HG03575 (cell line): Measurements from ENCODE around the gene SIRPB1.
"Not testable (repeated sequence)": the region's sequence is repeated elsewhere in the genome, so short reads cannot be mapped to it uniquely, and the experiment has no call there.

Experiments used
- ATAC-seq: cut with Tn5 transposase; IDR thresholded peaks from one replicate; pipeline ENCODE4 v1.9.1; 2021; ENCODE audit not compliant: unreplicated experiment, insufficient number of reproducible peaks, low FRiP score; ENCODE audit errors: extremely low read depth

SIRPB1 gene

DNA sequence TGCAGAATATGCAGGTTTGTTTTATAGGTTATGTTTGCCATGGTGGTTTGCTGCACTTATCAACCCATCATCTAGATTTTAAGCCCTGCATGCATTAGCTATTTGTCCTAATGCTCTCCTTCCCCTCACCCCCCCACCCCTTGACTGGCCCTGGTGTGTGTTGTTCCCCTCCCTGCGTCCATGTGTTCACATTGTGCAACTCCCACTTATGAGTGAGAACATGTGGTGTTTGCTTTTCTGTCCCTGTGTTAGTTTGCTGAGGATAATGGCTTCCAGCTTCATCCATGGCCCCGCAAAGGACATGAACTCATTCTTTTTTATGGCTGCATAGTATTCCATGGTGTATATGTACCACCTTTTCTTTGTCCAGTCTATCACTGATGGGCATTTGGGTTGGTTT lies 18.8 kb upstream of the SIRPB1 start:
- not testable (repeated sequence) for ATAC-seq

- no peak for ATAC-seq
Measured at GRCh38 chr20:1637755-1638154, 17.9 kb upstream of the SIRPB1 start.

- no peak for ATAC-seq
Measured at GRCh38 chr20:1637226-1637625, 17.4 kb upstream of the SIRPB1 start.

- no peak for ATAC-seq
Measured at GRCh38 chr20:1636621-1637020, 16.8 kb upstream of the SIRPB1 start.

DNA sequence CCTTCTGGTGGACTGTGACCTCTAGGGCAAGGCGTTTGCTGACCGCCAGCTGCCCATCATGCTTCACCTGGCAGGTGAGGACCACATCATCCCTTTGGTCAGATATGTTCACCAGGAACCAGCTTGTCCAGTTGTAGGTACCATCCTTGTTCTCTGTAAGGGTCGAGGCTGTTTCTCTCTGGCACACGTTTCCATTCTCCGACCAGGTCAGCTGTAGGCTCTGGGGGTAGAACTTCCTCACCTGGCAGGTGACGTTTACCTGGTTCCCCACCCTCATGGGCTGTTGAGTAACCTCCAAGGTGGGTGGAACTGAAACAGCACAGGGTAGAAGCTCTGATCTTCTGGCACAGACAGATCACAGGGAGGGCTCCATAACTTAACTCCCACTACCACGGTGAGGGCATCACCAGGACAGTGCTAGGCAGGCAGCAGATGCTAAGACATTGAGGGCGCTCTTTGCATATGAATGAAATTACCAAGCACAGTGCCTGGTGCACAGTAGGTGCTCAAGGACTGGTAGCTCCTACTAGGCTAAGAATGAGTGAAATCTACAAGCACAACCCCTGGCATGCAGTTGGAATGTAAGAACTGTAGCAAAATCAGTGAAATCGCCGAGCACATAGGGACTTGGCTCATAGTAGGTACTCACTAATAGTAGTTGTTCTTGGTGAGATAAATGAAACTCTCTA lies 15.6 kb upstream of the SIRPB1 start:
- no peak for ATAC-seq

DNA sequence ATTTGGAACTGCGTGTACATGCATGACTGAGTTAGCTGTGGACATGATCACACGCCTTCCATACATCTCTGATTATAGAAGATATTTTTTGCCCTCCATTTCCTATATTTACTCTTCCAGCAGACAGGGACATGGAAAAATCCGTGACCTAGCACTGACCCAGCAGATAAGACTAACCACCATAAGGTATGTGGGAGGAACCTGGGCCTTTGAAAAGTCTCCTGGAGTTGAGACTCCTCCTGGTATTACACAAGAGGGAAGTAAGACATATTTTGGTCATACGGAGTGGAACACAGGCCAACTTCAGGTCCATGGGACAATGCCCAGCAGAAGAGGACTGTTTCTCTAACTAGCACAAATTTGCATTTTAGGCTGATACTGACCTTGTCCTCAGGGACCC lies 13.7 kb upstream of the SIRPB1 start:
- no peak for ATAC-seq

- no peak for ATAC-seq
Measured at GRCh38 chr20:1632178-1632577, 12.4 kb upstream of the SIRPB1 start.

DNA sequence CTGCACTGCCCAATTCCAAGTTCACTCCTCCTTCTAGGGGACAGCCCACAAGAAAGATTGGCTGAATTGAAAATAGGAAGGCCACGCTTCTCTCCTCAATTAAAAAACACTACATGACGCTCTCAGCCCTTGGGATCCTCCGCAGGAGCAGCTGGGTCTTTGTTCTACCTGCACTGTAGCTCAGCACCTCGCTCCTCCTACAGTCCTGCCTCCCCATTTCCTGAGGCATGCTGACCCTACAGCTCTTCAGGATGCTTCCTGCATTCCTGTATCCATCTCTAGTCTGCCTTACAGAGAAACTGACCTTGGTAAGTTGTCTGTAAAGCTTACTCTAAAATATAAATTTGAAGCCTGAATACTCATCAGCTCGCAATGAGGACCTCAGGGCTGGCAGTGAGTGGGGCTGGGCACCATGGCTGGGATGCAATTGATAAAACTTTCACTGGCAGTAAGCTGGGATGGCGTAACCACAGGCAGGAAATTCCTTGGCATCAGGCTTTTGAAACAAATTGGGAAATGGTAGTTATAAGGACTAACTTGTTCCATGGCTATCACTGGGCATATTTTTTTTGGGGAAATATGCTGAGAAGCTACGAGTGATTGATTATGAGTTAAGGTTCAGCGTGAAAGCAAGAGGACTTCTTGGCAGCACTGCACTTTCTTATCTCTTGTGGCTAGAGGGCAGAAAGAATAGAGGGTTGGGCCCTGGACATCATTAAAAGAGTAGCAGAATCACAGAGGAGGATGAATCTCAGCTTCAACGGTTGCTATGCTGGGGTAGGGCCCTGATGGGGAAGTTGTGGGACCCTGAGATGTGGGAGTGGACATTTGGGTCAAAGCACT lies 11.7 kb upstream of the SIRPB1 start:
- no peak for ATAC-seq

- no peak for ATAC-seq
Measured at GRCh38 chr20:1630186-1630585, 10.4 kb upstream of the SIRPB1 start.

DNA sequence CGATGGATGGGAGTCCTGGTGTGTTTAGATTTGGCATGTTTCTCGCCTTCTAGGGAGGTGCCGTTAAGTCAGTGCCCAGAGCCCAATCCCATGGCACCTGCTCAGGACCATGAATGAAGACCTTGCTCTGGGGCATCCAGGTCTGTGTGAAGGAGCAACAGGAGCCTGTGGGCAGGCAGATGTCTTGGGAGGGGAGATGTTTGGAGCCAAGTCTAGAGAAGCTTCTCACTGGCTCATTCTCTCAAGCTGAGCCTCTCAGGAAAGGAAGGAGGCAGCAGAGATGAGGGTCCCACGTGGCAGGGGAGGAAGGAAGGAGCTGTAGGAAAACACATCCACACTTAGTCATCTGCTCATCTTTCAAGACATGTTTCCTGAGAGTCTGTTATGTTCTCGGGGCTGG lies 9.5 kb upstream of the SIRPB1 start:
- no peak for ATAC-seq

GRCh38 chr20:1628621-1629020 lies 8.8 kb upstream of the SIRPB1 start:
- ATAC-seq = no peak

GRCh38 chr20:1627200-1627550 lies 7.4 kb upstream of the SIRPB1 start:
- no peak for ATAC-seq

- no peak for ATAC-seq
Measured at GRCh38 chr20:1626528-1627199, 6.9 kb upstream of the SIRPB1 start.

GRCh38 chr20:1625083-1625690 lies 5.4 kb upstream of the SIRPB1 start:
- ATAC-seq = no peak

DNA sequence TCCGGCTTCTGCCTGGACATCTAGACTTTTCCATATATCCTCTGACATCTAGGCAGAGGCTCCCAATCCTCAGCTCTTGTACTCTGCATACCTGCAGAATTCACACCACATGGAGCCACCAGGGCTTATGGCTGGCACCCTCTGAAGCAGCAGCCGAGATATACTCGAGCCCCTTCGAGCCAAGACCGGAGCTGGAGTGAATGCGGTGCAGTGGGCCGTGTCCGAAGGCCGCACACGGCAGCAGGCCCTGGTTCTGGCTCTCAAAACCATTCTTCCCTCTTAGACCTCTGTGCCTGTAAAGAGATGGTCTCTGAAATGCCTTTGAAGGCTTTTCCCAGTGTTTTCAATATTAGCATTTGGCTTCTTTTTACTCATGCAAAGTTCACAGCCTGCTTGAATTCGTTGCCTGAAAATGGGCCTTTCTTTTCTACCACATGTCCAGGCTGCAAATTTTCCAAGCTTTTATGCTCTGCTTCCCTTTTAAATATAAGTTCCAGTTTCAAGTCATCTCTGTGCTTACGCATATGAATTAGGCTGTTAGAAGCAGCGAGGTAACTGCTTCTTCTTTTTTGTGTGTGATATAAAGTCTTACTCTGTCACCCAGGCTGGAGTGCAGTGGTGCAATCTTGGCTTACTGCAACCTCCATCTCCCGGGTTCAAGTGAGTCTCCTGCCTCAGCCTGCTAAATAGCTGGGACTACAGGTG lies 3.8 kb upstream of the SIRPB1 start:
- no peak for ATAC-seq

- ATAC-seq = no peak
Measured at GRCh38 chr20:1622450-1622849, 2.6 kb upstream of the SIRPB1 start.

GRCh38 chr20:1621316-1621715 lies 1.5 kb upstream of the SIRPB1 start:
- no peak for ATAC-seq

DNA sequence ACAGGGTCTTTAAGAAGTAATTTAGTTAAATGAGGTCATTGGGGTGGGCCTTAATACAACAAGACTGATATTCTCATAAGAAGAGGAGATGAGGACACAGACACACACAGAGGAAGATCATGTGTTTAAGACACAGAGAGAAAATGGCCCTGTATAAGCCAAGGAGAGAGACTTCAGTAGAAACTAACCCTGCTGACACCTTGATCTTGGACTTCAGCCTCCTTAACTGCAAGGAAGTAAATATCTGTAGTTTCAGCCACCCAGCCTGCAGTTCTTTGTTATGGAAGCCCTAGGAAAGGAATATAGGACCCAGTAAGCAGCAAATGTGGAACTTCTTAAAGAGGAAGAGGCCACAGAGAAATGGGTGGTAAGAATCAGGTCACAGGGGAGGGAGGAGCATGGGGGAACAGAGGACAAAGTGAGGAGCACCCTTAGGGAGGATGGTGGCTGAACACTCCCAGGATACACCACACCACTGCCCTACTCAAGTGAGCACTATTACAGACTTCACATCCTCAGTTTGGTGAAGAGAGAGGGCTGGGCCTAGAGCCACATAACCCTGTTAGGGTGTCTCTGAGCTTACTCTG lies 762 bp downstream of the SIRPB1 start:
- ATAC-seq = no peak

- ATAC-seq = no peak
Measured at GRCh38 chr20:1618479-1618878, 1.3 kb downstream of the SIRPB1 start.
